K562 (cell line): ENCODE results near the gene FOXS1.

ENCODE experiments used
- BRF1 ChIP-seq: IDR thresholded peaks from 3 replicates; pipeline ENCODE4 v1.6.1; 2011; ENCODE audit warnings: borderline replicate concordance, mild to moderate bottlenecking; ENCODE audit not compliant: insufficient read length; ENCODE audit errors: extremely low read depth
- CREM ChIP-seq: IDR thresholded peaks from 2 replicates; pipeline ENCODE4 v1.6.1; 2014; ENCODE audit warnings: antibody characterized with exemption, low read depth
- CTCF ChIP-seq, 3 experiments: IDR thresholded peaks in 2 of 3; conservative IDR thresholded peaks in 1 of 3; 2 replicates each; pipeline ENCODE4 v1.5.1; 2011 to 2012; ENCODE audit warnings: low read length in 3 of 3, mild to moderate bottlenecking in 3 of 3, control low read depth in 2 of 3, improper control_type of control experiment in 1 of 3, inconsistent platforms in 1 of 3, low read depth in 1 of 3, mixed read lengths in 1 of 3, moderate library complexity in 1 of 3; ENCODE audit not compliant: insufficient read depth in 2 of 3
- DMBX1 ChIP-seq: fragments of 250-450 bp; sonication (Bioruptor Pico); IDR thresholded peaks from 2 replicates; pipeline ENCODE4 v1.8.0; 2022; ENCODE audit warnings: inconsistent platforms, mild to moderate bottlenecking, moderate library complexity, borderline replicate concordance
- EZH2 ChIP-seq: IDR thresholded peaks from 2 replicates; pipeline ENCODE4 v1.6.1; 2012; ENCODE audit warnings: low read depth, mild to moderate bottlenecking, inconsistent platforms, low read length, borderline replicate concordance
- JUNB ChIP-seq: fragments of 450-650 bp; formaldehyde crosslinking; conservative IDR thresholded peaks from 2 replicates; pipeline ENCODE4 v1.4.0; 2020; ENCODE audit warnings: mild to moderate bottlenecking
- KDM1A ChIP-seq, 2 experiments: fragments of 450-650 bp; IDR thresholded peaks; 2 replicates each; pipeline ENCODE4 v1.6.1; 2016; ENCODE audit warnings: mild to moderate bottlenecking in 2 of 2
- POLR2A ChIP-seq: fragments of 450-650 bp; conservative IDR thresholded peaks from 2 replicates; pipeline ENCODE4 v1.6.1; 2016
- RCOR1 ChIP-seq, 2 experiments: IDR thresholded peaks; 2 replicates each; pipeline ENCODE4 v1.6.1; 2012; ENCODE audit warnings: low read depth in 2 of 2, low read length in 2 of 2, borderline replicate concordance in 1 of 2, improper control_type of control experiment in 1 of 2
- SIN3A ChIP-seq, 2 experiments: fragments of 150-350 bp in 1 of 2; IDR thresholded peaks; 2 replicates each; pipeline ENCODE4 v1.6.1; 2011 to 2016; ENCODE audit warnings: borderline replicate concordance in 2 of 2, low read depth in 2 of 2, low read length in 2 of 2, mild to moderate bottlenecking in 2 of 2, moderate library complexity in 2 of 2; ENCODE audit not compliant: control insufficient read depth in 1 of 2
- SOX6 ChIP-seq: fragments of 450-650 bp; IDR thresholded peaks from 2 replicates; pipeline ENCODE4 v1.6.1; 2014; ENCODE audit warnings: mild to moderate bottlenecking
- ZFX ChIP-seq: sonication (generic); formaldehyde crosslinking; IDR thresholded peaks from 2 replicates; pipeline ENCODE4 v1.8.0; 2022; ENCODE audit warnings: mild to moderate bottlenecking, missing genetic modification reagents, moderate library complexity
- ZNF146 ChIP-seq: IDR thresholded peaks from one replicate; pipeline ENCODE4 v1.6.1; 2018; ENCODE audit warnings: missing compliant biosample characterization; ENCODE audit not compliant: unreplicated experiment
- ZNF766 ChIP-seq: fragments of 200-800 bp; sonication (Bioruptor generic); conservative IDR thresholded peaks from 2 replicates; pipeline ENCODE4 v1.6.1; 2016; ENCODE audit warnings: missing genetic modification characterization, missing compliant biosample characterization

- no peak for TF ChIP-seq EZH2
- TF ChIP-seq RCOR1 (IDR thresholded peaks at IDR 0.05; ENCODE audit: borderline replicate concordance in 1 of 2, low read depth in 2 of 2, low read length in 2 of 2), result no peak
- no peak for TF ChIP-seq CTCF (IDR thresholded peaks at IDR 0.05 in 2 of 3, conservative IDR thresholded peaks at IDR 0.05 in 1 of 3; ENCODE audit: insufficient read depth in 2 of 3, low read depth in 1 of 3, low read length in 3 of 3)
- TF ChIP-seq JUNB (CRISPR knock-in tag), result no peak
- TF ChIP-seq SIN3A (IDR thresholded peaks at IDR 0.05; ENCODE audit: borderline replicate concordance in 2 of 2, control insufficient read depth in 1 of 2, low read depth in 2 of 2, low read length in 2 of 2), result no peak
- no peak for TF ChIP-seq ZFX
- no peak for TF ChIP-seq CREM
- TF ChIP-seq ZNF146, result no peak
- TF ChIP-seq DMBX1 (CRISPR knock-in tag), result no peak
- TF ChIP-seq POLR2A, result no peak
- no peak for TF ChIP-seq BRF1
- no peak for TF ChIP-seq ZNF766
- TF ChIP-seq KDM1A (IDR thresholded peaks at IDR 0.05), result no peak
- TF ChIP-seq SOX6, result no peak
Measured at GRCh38 chr20:31823360-31824124, 21.9 kb downstream of the FOXS1 start.
